ENCODE results near the gene FBXO36.
"Not testable (repeated sequence)": the region's sequence is repeated elsewhere in the genome, so short reads cannot be mapped to it uniquely, and the experiment has no call there.

Gene FBXO36, protein sequence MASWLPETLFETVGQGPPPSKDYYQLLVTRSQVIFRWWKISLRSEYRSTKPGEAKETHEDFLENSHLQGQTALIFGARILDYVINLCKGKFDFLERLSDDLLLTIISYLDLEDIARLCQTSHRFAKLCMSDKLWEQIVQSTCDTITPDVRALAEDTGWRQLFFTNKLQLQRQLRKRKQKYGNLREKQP

DNA sequence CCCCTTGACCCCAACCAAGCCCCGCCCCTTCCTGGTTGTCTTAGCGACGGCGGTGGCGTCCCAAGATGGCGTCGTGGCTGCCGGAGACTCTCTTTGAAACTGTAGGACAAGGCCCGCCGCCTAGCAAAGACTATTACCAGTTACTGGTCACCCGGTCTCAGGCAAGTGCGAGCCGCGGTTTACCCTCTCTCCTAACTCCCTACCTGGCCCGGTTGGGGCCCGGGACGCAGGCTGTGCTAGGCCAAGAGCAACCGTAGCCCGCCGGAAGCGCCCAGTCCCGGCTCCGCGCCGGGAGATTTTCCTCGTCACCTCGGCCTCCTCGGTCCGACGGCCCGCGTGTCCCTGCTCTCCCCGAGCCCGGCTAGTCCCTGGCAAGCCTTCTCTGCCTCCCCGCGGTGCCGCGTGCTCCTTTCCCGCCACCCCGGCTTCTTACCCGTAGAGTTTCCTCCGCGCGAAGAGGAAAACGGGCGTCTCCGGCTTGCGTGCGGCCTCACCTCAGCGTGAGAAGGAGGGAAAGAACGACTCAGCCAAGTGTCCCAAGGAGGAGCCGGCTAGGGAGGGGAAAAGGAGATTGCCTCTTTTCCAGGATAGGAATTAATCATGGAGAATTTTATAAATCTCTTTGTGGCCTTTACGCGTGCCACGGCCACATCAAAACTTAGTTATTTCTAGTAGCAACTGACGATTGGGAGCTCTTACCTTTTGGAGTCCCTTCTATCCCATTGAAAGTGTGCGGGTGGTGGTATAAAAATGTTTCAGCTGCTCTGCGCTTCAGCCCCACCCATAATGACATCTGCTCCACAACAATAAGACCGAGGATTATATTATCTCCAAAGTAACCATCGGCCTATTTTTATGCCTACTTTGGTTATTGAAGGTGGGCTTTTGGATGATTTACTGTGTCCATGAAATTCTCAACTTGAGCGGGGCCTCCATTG is at the start of gene FBXO36:
Gene FBXO36, plus strand, starts transcription at position 55 of the 938 bp plus-strand sequence. Its CDS starts 11 bp downstream, at position 66.
- DNase-seq: peak in 3 of 4 experiments; percentile 48 to 86 (median 84)

GRCh38 chr2:229873123-229873581 is 49.2 kb upstream of the FBXO36 start:
- no peak for DNase-seq

DNA sequence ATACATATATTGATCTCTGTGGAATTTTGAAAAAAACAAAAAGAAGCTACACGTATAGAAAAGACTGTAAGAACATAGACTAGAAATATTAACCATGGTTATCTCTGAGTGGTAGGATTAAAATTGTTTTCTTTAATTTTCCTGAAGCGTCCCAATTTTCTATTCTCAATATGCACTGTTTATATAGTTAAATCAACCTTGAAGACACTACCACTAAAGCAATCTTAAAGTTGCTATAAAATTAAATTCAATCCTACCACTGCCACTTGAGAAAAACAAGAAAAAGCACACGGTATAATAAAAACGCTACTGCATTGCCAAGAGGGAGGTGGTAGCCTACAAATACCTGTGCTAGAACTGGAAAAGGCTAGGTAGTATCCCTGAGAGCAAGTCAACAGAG is 47.7 kb upstream of the FBXO36 start:
- DNase-seq: no peak

DNA sequence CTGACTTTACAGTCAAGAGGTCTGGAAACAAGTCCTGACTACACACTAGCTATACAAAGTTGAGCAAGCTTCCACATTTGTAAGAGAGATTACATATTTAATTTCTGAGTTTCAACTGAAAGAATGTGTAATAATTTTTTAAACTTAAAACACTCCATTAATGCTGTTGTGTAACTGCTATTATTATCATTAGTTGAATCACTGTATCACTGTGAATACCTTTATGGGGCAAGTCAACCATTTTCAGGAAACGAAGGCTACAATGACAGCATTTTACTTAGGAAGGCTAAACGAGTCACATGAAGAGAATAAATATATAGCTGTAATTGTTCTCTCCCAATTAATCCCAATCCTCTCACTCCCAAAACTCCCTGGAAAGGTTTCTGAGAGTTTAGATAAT is 46.8 kb upstream of the FBXO36 start:
- DNase-seq: no peak

GRCh38 chr2:229879191-229879950 is 42.9 kb upstream of the FBXO36 start:
- DNase-seq: no peak

GRCh38 chr2:229880892-229881586 is 41.3 kb upstream of the FBXO36 start:
- DNase-seq: no peak

- DNase-seq: no peak
These were observed 39.7 kb upstream of the FBXO36 start for GRCh38 chr2:229882583-229882982.

DNA sequence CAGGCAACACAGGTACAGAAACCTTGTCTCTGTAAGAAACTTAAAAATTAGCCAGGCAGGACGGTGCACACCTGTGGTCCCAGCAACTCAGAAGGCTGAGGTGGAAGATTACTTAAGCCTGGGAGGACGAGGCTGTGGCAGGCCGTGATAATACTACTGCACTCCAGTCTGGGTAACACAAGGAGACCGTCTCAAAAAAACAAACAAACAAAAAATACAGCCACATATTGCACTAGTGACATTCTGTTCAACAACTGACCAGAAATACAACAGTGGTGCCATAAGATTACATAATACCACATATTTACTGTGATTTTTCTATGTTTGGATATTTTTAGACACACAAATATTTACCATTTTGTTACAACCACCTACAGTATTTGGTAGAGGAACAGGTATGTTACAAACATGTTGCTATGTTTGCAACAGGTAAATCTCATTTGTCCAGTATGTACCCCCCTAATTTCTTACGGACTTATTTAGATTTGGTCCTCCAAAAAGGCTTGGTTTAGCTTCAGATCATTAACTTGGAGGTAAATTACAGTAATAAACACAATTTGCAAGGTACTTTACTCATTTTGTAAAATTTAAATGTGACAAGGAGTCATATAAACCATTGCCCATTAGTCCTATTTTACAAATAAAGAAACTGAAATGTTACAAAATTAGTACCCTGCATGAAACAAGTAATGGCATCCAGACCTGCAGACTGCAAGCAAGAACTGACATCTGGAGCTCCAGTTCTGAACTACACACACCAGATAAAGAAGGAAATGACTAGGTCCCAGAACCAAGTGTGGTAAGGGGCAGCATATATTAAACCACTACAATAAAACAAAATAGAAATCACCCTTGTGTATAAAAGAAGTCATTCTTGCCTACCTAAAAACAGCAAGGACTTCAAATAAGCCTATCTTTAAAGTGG is 37.3 kb upstream of the FBXO36 start:
- DNase-seq: no peak

- no peak for DNase-seq
These were observed 34.9 kb upstream of the FBXO36 start for GRCh38 chr2:229887441-229887840.

DNA sequence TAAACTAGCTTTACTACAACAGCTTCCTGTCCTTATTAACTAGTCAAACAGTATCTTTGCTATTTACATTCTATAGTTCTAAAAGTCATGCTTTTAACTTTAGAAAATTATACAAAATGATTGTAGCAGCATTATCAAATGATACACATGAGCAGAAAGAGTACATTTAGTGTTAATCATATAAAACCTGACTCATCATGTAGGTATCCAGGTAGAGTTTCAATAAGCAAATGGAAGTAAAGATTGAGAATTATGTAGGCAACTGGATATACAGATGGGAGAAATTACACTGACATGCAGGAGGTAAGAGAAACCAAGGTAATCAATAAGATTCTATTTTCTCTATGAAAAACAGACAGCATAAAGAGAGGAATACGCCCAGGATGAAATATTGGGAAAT is 34.3 kb upstream of the FBXO36 start:
- DNase-seq: no peak

DNA sequence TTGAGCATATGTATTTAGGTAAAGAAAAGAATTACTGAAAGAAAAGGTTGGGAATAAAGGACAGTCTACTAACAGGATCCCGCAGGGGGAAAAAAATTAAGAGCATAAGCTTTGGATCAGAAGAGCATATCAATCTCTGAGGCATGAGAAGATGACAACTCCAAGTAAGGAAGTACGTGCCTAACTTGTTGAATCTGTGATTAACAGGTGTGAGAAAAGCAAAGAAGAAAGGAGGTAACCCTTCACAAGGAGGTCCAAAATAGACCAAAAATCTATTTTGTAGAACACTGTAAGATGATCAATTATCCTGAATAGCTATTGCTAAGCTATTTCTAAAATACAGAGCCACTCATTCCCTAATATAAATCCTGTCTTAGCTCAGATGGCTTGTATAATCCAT is 33.3 kb upstream of the FBXO36 start:
- DNase-seq: no peak

- no peak for DNase-seq
These were observed 25.4 kb upstream of the FBXO36 start for GRCh38 chr2:229896857-229897256.

GRCh38 chr2:229899604-229900003 is 22.7 kb upstream of the FBXO36 start:
- DNase-seq: no peak

DNA sequence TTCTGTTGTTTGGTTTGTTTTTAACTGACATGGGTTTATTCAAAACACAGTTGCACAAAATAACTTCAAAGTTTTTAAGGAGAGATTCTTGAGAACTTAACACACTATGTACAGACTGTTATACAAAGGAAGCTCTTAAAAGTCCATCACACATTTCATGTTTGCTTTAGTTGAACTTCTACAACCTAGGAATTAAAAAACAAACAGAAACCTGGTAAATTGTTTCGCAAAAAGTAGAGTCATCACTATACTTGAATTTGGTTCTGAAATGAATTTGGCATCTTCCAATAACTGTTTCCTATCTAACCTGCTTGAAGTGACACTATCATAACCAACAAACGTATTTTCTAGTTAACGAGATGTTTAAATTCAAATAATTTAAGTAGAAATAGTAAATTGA is 22.3 kb upstream of the FBXO36 start:
- DNase-seq: no peak

DNA sequence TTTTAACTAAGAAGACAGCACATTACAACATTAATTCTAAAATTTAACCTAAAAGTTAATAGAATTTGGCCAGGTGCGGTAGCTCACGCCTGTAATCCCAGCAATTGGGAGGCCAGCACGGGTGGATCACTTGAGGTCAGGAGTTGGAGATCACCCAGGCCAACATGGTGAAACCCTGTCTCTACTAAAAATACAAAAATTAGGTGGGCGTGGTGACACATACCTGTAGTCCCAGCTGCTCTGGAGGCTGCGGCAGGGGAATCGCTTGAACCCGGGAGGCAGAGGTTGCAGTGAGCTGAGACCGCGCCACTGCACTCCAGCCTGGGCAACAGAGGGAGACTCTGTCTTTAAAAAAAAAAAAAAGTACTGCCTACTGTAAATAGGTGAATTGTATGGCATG is 21.8 kb upstream of the FBXO36 start:
- not testable (repeated sequence) for DNase-seq

GRCh38 chr2:229901819-229902218 is 20.5 kb upstream of the FBXO36 start:
- no peak for DNase-seq

- DNase-seq: no peak
These were observed 19.3 kb upstream of the FBXO36 start for GRCh38 chr2:229903037-229903436.

DNA sequence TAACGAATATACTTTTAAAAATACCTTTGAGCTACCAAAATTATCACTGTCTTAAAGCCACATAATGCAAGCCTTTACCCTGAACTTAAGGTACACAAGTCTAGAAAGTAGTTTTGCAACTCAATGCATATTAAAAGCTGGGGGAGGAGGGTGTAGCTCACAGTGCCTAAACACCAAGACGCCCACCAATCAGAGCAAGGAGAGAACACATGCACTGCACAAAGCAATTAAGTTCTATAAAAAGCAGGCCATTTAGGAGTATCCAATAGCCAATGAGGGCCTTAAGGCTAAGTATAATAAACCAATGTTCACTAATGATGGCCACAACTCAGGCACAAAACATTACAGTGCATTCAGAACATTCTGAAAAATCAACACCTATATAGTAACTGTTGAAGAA is 16.7 kb upstream of the FBXO36 start:
- DNase-seq: no peak

- DNase-seq: no peak
These were observed 13.2 kb upstream of the FBXO36 start for GRCh38 chr2:229909090-229909489.

DNA sequence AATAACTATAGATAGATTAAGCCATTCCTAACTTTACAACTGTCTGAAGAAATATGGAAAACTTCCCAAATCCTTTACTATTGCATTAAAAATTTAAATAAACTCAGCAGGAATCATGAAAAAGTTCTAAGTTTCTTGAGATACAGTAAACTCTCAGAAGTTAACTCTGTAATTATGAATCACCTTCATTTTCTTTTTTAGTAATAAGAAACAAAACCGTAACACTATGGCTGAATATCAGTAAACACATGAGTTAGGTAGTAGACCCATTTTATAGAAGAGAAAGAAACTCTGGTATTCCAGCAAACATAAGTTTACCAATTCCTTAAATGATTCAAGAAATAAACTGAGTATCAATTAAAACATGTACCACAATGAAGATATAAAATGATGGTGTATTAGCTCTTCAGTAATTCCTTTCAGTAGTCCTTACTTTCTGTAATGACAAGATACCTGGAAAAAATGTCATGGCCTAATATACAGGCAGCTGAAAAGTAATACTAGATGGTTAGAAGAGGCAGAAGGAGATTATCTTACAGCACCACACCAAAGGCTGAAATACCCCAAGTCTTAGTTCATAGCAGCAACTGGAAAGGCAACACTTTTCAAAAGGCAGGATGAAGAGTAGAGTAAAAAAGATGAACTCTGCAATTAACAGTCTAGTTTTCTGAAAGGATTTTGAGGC is 12.0 kb upstream of the FBXO36 start:
- no peak for DNase-seq

GRCh38 chr2:229910832-229911412 is 11.4 kb upstream of the FBXO36 start:
- DNase-seq: peak in 1 of 4 experiments; percentile 2

Measured in activated CD4-positive, CD25-positive, alpha-beta regulatory T cell (primary cell).